ENCODE measurements around the gene NR6A1. TPM values are rescaled to one million over a fixed set of nuclear protein-coding genes. Genes with fewer than 3 reads are reported as not detected.

NR6A1 gene
- total and polyA plus RNA-seq, 10 donors: 0.14 to 3.7 (median 1.9) TPM

DNA sequence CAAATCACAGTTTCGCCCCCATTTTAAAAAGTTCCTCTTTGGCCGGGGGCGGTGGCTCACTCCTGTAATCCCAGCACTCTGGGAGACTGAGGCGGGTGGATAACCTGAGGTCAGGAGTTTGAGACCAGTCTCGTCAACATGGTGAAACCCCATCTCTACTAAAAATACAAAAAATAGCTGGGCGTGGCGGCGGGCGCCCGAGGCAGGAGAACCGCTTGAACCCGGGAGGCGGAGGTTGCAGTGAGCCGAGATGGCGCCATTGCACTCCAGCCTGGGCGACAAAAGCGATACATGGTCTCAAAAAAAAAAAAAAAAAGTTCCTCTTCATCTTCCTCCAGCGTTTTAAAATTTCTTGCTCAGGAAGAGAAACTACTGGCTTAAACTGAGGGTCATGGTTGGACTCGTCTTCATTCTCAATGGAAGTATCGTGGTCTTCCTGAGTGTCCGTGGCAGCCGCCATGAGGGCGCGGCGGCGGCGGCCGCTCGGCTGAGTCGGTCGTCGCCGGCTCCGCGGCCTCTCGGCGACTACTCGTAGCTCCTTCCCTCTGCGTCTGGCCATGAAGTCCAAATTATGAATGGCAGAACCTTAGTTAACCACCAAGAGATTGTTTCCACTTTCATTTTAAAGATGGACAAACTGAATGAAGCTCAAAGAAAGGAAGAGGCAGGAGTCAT, 171.9 kb downstream of the NR6A1 start:
- Histone ChIP-seq H3K27ac (no peak overlapping the region), H3K4me1 (peaks cover 0 to under 1% (median 0%) of the 10 kb centered on the region in 6 donors), H3K9me3 (no peaks in the 10 kb centered on the region), H3K4me3 (no peak overlapping the region), H3K36me3 (no peaks in the 10 kb centered on the region), H3K27me3 (replicated peaks in 1 of 7) (no peaks in the 10 kb centered on the region)
- intact Hi-C loops (cut with DNase I; ENCODE audit: low total_unique reads): no loop called here
- no peak for DNase-seq
- no peak for TF ChIP-seq POLR2A (IDR thresholded peaks at IDR 0.05)
- TF ChIP-seq CTCF (IDR thresholded peaks at IDR 0.05 in 8 of 11, conservative IDR thresholded peaks at IDR 0.05 in 3 of 11): no peak
- no peak for TF ChIP-seq POLR2AphosphoS5 (IDR thresholded peaks at IDR 0.05)
- WGBS, 5 donors: 96 to 98% (median 97%) methylated on average over 39 of the region's 39 CpGs

DNA sequence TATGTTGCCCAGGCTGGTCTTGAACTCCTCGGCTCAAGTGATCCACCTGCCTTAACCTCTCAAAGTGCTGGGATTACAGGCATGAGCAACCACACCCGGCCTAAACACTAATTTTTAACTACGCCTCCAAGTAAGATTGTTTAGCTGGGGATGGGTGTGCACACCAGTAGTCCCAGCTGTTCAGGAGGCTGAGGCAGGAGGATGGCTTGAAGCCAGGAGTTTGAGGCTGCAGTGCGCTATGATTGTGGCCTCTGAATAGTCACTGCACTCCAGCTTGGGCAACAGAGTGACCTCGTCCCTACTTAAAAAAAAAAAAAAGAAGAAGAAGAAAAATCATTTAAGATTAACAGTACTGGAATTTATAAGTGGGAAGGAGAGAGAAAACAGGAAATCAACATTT, 173.1 kb downstream of the NR6A1 start:
- TF ChIP-seq POLR2A (IDR thresholded peaks at IDR 0.05): no peak
- TF ChIP-seq CTCF (IDR thresholded peaks at IDR 0.05 in 8 of 11, conservative IDR thresholded peaks at IDR 0.05 in 3 of 11): no peak
- TF ChIP-seq POLR2AphosphoS5 (IDR thresholded peaks at IDR 0.05): no peak
- DNase-seq: no peak

GRCh38 chr9:124596172-124596839, 174.8 kb downstream of the NR6A1 start:
- WGBS, 5 donors: 82 to 90% (median 86%) methylated on average over 6 of the region's 6 CpGs
- Histone ChIP-seq H3K36me3 (no peaks in the 10 kb centered on the region), H3K27me3 (replicated peaks in 1 of 7) (no peaks in the 10 kb centered on the region), H3K4me3 (no peak overlapping the region), H3K9me3 (no peaks in the 10 kb centered on the region), H3K27ac (no peak overlapping the region), H3K4me1 (peaks cover 0 to 13% (median 0%) of the 10 kb centered on the region in 6 donors)
- DNase-seq: no peak
- intact Hi-C loops (cut with DNase I; ENCODE audit: low total_unique reads): no loop called here
- TF ChIP-seq POLR2AphosphoS5 (IDR thresholded peaks at IDR 0.05): no peak
- no peak for TF ChIP-seq CTCF (IDR thresholded peaks at IDR 0.05 in 8 of 11, conservative IDR thresholded peaks at IDR 0.05 in 3 of 11)
- TF ChIP-seq POLR2A (IDR thresholded peaks at IDR 0.05): no peak

More for the DNA sequence above, 173.1 kb downstream of the NR6A1 start:
- Histone ChIP-seq H3K36me3 (no peaks in the 10 kb centered on the region), H3K27me3 (replicated peaks in 1 of 7) (no peaks in the 10 kb centered on the region), H3K9me3 (no peaks in the 10 kb centered on the region), H3K4me1 (peaks cover 0 to 10% (median 0%) of the 10 kb centered on the region in 6 donors), H3K27ac (no peak overlapping the region), H3K4me3 (no peak overlapping the region)
- 87 to 95% (median 91%) methylated on average over 5 of the region's 5 CpGs for WGBS, 5 donors
- intact Hi-C loops (cut with DNase I; ENCODE audit: low total_unique reads): no loop called here

GRCh38 chr9:124595743-124596142, 175.4 kb downstream of the NR6A1 start:
- intact Hi-C loops (cut with DNase I; ENCODE audit: low total_unique reads): no loop called here
- peaks cover 0 to 18% (median 0%) of the 10 kb centered on the region in 6 donors for H3K4me1 ChIP-seq
- WGBS, 5 donors: 78 to 94% (median 86%) methylated on average over 7 of the region's 7 CpGs

More at GRCh38 chr9:124595743-124596142, 175.4 kb downstream of the NR6A1 start:
- DNase-seq: no peak
- TF ChIP-seq POLR2A (IDR thresholded peaks at IDR 0.05) (no peak), CTCF (IDR thresholded peaks at IDR 0.05 in 8 of 11, conservative IDR thresholded peaks at IDR 0.05 in 3 of 11) (no peak), POLR2AphosphoS5 (IDR thresholded peaks at IDR 0.05) (no peak)
- Histone ChIP-seq H3K36me3 (no peaks in the 10 kb centered on the region), H3K27me3 (replicated peaks in 1 of 7) (no peaks in the 10 kb centered on the region), H3K9me3 (no peaks in the 10 kb centered on the region), H3K27ac (no peak overlapping the region), H3K4me3 (no peak overlapping the region)
